DOHH2 (cell line): ENCODE results near the gene STK32B.

ENCODE experiments used
- H3F3A ChIP-seq: fragments of 200-600 bp; sonication (generic), shearing (Covaris generic); 2 replicates; pipeline ENCODE4 v1.6.0; 2016; ENCODE audit warnings: antibody characterized with exemption, mild to moderate bottlenecking; ENCODE audit not compliant: control insufficient read depth, insufficient read depth
- H3K27ac ChIP-seq: fragments of 200-600 bp; sonication (generic); 2 replicates; pipeline ENCODE4 v1.5.1; 2014; ENCODE audit warnings: low read depth, mild to moderate bottlenecking, low read length, moderate library complexity
- H3K27me3 ChIP-seq: fragments of 200-600 bp; sonication (generic); 2 replicates; pipeline ENCODE4 v1.6.1; 2014; ENCODE audit warnings: mild to moderate bottlenecking, low read length, mixed read lengths; ENCODE audit not compliant: control insufficient read depth
- H3K36me3 ChIP-seq: fragments of 200-600 bp; sonication (generic); 2 replicates; pipeline ENCODE4 v1.6.1; 2014; ENCODE audit warnings: mild to moderate bottlenecking, low read length, moderate library complexity, mixed read lengths; ENCODE audit not compliant: control insufficient read depth
- H3K4me1 ChIP-seq: fragments of 200-600 bp; sonication (generic); 2 replicates; pipeline ENCODE4 v1.6.1; 2014; ENCODE audit warnings: mild to moderate bottlenecking, low read length, mixed read lengths; ENCODE audit not compliant: control insufficient read depth
- H3K4me2 ChIP-seq: fragments of 200-600 bp; sonication (generic); 2 replicates; pipeline ENCODE4 v1.6.0; 2014; ENCODE audit warnings: mild to moderate bottlenecking, low read length, moderate library complexity
- H3K4me3 ChIP-seq: fragments of 200-600 bp; sonication (generic); 2 replicates; pipeline ENCODE4 v1.5.1; 2014; ENCODE audit warnings: mild to moderate bottlenecking, low read length, mixed read lengths
- H3K79me2 ChIP-seq: fragments of 200-600 bp; sonication (generic); 2 replicates; pipeline ENCODE4 v1.6.1; 2014; ENCODE audit warnings: mild to moderate bottlenecking, low read length, mixed read lengths; ENCODE audit not compliant: control insufficient read depth
- H3K9me2 ChIP-seq: fragments of 200-600 bp; sonication (generic); replicated peaks from 2 replicates; pipeline ENCODE4 v1.6.1; 2014; ENCODE audit warnings: mild to moderate bottlenecking, low read length, mixed read lengths; ENCODE audit not compliant: control insufficient read depth
- H3K9me3 ChIP-seq: fragments of 200-600 bp; sonication (generic); 2 replicates; pipeline ENCODE4 v1.6.1; 2014; ENCODE audit warnings: antibody characterized with exemption, low read length, mixed read lengths; ENCODE audit not compliant: control insufficient read depth, insufficient read depth
- H4K20me1 ChIP-seq: fragments of 200-600 bp; sonication (generic); 2 replicates; pipeline ENCODE4 v1.6.0; 2014; ENCODE audit warnings: low read depth, mild to moderate bottlenecking, antibody characterized with exemption, low read length, moderate library complexity; ENCODE audit not compliant: control insufficient read depth, insufficient read depth
- CTCF ChIP-seq: fragments of 200-600 bp; sonication (generic); IDR thresholded peaks from one replicate; pipeline ENCODE4 v1.5.1; 2014; ENCODE audit warnings: antibody characterized with exemption, mild to moderate bottlenecking, low read depth, low read length; ENCODE audit not compliant: poor library complexity, severe bottlenecking
- EZH2phosphoT487 ChIP-seq: fragments of 200-600 bp; sonication (generic); IDR thresholded peaks from 2 replicates; pipeline ENCODE4 v1.6.1; 2017; ENCODE audit warnings: borderline replicate concordance, mild to moderate bottlenecking, antibody characterized with exemption, low read length, moderate library complexity, mixed read lengths

STK32B gene

GRCh38 chr4:5472160-5472591 is 420.9 kb downstream of the STK32B start:
- Histone ChIP-seq H3K27me3 (no peaks in the 10 kb centered on the region), H3K27ac (no peak overlapping the region), H4K20me1 (no peaks in the 10 kb centered on the region), H3K9me3 (no peaks in the 10 kb centered on the region), H3F3A (no peaks in the 10 kb centered on the region), H3K9me2 (no peaks in the 10 kb centered on the region), H3K4me2 (no peak overlapping the region), H3K36me3 (no peaks in the 10 kb centered on the region), H3K79me2 (no peaks in the 10 kb centered on the region), H3K4me1 (no peaks in the 10 kb centered on the region), H3K4me3 (no peak overlapping the region)
- no peak for TF ChIP-seq CTCF
- no peak for TF ChIP-seq EZH2phosphoT487

- TF ChIP-seq EZH2phosphoT487 (no peak), CTCF (no peak)
- H3K27me3 ChIP-seq, result no peaks in the 10 kb centered on the region
- no peak overlapping the region for H3K4me3 ChIP-seq
- H3K4me1 ChIP-seq, result no peaks in the 10 kb centered on the region
- H3K79me2 ChIP-seq, result no peaks in the 10 kb centered on the region
- H3K27ac ChIP-seq, result no peak overlapping the region
- no peaks in the 10 kb centered on the region for H3K9me2 ChIP-seq
- H3K9me3 ChIP-seq, result no peaks in the 10 kb centered on the region
- H3K36me3 ChIP-seq, result no peaks in the 10 kb centered on the region
- no peak overlapping the region for H3K4me2 ChIP-seq
- H3F3A ChIP-seq, result no peaks in the 10 kb centered on the region
- H4K20me1 ChIP-seq, result no peaks in the 10 kb centered on the region
These were observed 421.8 kb downstream of the STK32B start for GRCh38 chr4:5473125-5473524.

- H3F3A ChIP-seq, result no peaks in the 10 kb centered on the region
- H3K4me1 ChIP-seq, result no peaks in the 10 kb centered on the region
- no peaks in the 10 kb centered on the region for H3K36me3 ChIP-seq
- no peak overlapping the region for H3K4me2 ChIP-seq
- H4K20me1 ChIP-seq, result no peaks in the 10 kb centered on the region
- H3K27ac ChIP-seq, result no peak overlapping the region
- no peaks in the 10 kb centered on the region for H3K9me3 ChIP-seq
- no peaks in the 10 kb centered on the region for H3K27me3 ChIP-seq
- no peak overlapping the region for H3K4me3 ChIP-seq
- no peaks in the 10 kb centered on the region for H3K9me2 ChIP-seq
- no peak for TF ChIP-seq EZH2phosphoT487
- TF ChIP-seq CTCF, result no peak
- no peaks in the 10 kb centered on the region for H3K79me2 ChIP-seq
These were observed 423.5 kb downstream of the STK32B start for GRCh38 chr4:5474756-5475155.

GRCh38 chr4:5477613-5478012 is 426.3 kb downstream of the STK32B start:
- Histone ChIP-seq H3K9me2 (no peaks in the 10 kb centered on the region), H3K4me1 (no peaks in the 10 kb centered on the region), H3K27ac (no peak overlapping the region), H3K4me2 (no peak overlapping the region), H4K20me1 (no peaks in the 10 kb centered on the region), H3K27me3 (no peaks in the 10 kb centered on the region), H3K9me3 (no peaks in the 10 kb centered on the region), H3K4me3 (no peak overlapping the region), H3F3A (no peaks in the 10 kb centered on the region), H3K36me3 (no peaks in the 10 kb centered on the region), H3K79me2 (no peaks in the 10 kb centered on the region)
- no peak for TF ChIP-seq EZH2phosphoT487
- TF ChIP-seq CTCF, result no peak
